Vagina (tissue), 2 donors: ENCODE data around the gene CRAT.

Experiments used
- CTCF ChIP-seq, 3 experiments: fragments of 450-650 bp in 2 of 3; fragments of 200-600 bp in 1 of 3; sonication (generic) in 1 of 3; IDR thresholded peaks; one replicate each; pipeline ENCODE4 v1.5.1; 2017 to 2019; ENCODE audit warnings: antibody characterized with exemption in 3 of 3, mild to moderate bottlenecking in 2 of 3, moderate library complexity in 2 of 3
- POLR2A ChIP-seq, 2 donors: fragments of 450-650 bp; IDR thresholded peaks; one replicate each; pipeline ENCODE4 v1.6.1; 2017; ENCODE audit warnings: antibody characterized with exemption in 2 of 2, mild to moderate bottlenecking in 2 of 2, moderate library complexity in 2 of 2

DNA sequence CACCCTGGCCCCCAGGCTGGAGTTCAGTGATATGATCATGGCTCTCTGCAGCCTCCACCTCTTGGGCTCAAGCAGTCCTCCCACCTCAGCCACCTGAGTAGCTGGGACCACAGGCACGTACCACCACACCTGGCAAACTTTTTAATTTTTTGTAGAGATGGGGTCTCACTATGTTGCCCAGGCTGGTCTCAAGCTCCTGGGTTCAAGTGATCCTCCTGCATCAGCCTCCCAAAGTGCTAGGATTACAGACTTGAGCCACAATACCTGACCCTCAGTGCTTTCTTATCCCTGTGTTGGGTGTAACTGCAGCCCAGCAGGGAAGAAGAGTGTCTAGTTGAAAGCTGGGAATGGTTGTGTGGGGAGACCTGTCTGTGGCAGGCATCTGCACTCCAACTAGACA is 11.5 kb upstream of the CRAT start:
- TF ChIP-seq CTCF (IDR thresholded peaks at IDR 0.05): no peak
- no peak for TF ChIP-seq POLR2A (IDR thresholded peaks at IDR 0.05)
